ENCODE results near the gene C16orf74.

The C16orf74 gene

DNA sequence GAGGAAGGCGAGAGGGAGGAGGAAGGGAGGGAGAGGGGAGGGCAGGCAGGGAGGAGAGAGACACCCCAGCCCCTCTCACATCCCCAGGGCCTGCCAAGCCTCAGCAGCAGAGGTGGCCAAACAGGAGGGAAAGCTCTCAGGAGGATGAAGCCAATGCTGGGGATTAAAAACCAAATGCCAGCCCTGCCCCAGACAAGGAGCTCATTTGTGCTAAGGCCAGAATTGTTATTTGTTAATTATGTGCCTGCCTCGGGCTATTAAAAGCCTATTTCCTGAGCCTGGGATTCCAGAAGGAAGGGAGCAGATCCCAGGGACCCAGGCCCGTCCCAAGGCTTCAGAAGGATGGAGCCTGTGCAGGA lies 34.2 kb downstream of the C16orf74 start:
- no peak for FAIRE-seq

DNA sequence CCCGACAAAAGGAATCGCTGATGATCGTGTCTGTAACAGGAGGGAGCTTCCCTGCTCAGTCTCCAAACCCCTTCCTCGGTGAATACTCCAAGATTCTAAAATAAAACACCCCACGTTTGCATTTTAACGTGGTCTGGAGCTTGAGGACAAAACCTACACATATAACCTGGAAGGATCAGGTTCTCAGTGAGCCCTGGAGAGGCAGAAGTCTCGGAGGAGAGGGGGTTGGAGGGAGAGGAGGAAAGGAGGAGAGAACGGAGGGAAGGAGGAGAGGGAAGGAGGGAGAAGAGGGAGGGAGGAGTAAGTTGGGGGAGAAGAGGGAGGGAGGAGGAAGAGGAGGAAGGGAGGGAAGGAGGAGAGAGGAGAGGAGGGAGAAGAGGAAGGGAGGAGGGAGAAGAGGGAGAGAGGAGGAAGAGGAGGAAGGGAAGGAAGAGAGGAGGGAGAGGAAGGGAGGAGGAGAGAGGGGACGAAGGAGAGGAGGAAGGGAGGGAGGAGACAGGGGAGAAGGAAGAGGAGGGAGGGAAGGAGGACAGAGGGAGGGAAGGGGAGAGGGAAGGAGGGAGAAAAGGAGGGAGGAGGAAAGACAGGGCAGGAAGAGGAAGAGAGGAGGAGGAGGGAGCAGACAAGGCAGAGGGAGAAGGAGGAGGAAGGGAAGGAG lies 34.7 kb downstream of the C16orf74 start:
- FAIRE-seq = no peak

DNA sequence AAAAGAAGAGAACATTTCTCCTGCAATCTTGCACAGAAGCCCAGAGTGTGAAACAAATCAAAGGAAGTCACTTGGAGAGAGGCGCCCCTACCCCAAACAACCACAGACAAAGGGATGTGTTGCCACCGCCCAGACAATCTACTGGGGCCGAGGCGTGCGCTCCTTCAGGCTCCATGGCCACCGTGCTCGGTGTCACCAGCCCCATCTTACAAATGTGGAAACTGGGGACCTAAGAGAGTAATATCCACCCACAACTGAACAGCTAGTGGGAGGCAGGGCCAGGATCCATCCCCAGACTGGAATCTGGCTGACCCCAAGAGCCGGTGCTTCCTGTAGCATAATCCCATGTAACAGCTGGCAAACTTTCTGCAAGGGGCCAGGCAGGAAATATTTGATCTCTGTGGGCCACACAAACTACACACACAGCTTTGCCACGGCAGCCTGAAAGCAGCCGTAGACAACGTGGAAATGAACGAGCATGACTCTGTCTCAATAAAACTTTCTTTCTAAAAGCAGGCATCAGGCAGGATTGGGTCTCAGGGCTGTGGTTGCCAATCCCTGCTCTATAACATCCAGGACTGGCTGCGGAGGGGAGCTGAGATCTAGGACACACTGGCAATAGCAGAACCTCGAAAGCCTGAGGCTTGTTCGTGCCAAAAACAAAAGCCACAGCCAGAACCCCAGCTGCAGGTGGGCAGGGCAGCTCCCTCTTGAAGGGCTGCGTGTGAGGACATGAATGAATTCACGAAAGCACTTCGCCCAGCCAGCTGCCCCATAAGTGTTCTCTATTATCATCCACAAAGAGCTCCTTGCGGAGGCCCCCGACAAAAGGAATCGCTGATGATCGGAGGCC lies 35.5 kb downstream of the C16orf74 start:
- no peak for FAIRE-seq

- FAIRE-seq = no peak
These were observed 38.1 kb downstream of the C16orf74 start for GRCh38 chr16:85712801-85713200.

GRCh38 chr16:85711982-85712587 lies 38.8 kb downstream of the C16orf74 start:
- FAIRE-seq = no peak

- FAIRE-seq = no peak
These were observed 40.2 kb downstream of the C16orf74 start for GRCh38 chr16:85710732-85711131.

DNA sequence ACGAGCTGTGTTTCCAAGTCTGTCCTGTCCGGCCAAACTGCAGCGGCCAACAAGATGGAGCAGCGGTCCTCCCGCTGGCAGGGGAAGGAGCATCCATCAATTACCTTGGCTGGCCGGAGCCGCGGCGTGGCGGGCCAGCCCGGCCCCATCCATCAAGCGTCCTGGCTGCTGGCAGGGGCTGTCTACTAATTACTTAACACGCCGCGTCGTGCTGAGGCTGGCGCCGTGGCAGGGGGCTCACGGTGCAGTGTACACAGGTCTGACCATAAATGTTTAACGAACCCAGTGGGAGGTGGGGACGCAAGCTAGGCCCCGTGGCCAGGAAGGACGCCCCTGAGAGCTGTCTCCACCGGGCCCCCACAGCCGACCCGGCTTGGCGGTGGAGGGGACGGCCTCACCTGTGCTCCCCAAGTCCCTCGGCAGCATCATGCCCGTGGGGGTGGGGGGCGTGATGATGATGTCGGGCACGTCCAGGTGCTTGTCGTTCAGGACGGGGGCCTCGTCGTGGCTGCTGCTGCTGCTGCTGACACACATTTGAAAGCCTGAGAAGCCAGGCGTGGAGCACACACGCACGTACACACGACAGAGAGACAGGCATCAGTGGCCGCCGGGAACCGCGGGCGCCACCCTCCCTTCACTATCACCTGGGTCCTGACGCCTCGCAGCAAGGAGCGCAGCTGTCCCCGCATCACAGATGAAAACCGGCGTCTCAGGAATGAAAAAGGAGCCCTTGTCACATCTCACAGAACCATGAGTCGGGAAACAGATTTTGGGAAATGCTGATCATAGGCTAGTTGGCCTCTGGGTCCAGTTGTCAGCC lies 40.9 kb downstream of the C16orf74 start:
- no peak for FAIRE-seq

- FAIRE-seq = no peak
These were observed 42.6 kb downstream of the C16orf74 start for GRCh38 chr16:85708338-85708737.

DNA sequence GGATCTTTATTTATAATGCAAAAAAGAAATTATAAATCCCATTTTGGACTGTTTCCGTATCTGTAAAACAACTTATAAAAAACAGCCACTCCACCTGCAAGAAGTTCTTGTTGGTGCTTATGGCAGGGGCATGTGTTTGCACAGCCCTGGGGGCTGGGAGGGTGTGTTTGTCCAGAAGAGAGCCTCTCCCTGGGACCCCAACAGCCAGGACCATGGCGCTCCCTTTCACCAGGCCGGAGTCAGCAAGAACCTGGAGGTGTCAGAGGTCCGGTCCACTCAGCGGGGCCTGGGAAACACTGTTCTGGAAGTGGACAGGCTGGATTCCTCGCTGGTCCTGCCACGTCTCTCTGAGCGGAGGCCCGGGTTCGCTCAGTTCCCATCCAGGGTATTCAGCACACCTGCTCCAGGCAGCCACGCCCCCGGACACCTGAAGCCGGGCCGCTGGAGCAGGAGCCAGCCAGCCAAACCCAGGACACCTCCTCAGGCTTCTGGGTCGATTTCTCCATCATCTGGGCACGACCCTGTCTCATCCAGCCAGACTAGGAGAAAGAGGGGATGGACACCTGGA lies 43.3 kb downstream of the C16orf74 start:
- no peak for FAIRE-seq

DNA sequence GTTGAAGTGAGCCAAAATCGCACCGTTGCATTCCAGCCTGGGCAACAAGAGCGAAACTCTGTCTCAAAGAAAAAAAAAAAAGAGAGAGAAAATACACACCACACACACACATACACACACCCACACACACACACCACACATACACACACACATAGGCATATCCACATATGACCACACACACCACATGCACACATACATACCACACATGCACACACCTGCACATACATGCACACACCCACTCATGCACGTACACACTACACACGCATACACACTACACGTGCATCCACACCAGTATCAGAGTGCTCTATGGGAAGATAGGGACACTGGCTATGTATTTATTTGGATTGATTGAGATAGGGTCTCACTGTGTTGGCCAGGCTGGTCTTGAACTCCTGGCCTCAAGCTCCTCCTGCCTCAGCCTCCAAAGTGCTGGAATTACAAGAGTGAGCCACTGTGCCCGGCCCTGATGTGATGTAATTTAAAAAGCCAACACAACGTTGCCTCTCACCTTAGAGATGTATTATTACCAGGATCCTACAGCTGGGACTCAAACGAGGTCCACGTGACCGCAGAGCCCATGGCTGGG lies 44.4 kb downstream of the C16orf74 start:
- no peak for FAIRE-seq

GRCh38 chr16:85704900-85705846 lies 45.7 kb downstream of the C16orf74 start:
- FAIRE-seq = no peak

- no peak for FAIRE-seq
These were observed 46.9 kb downstream of the C16orf74 start for GRCh38 chr16:85704011-85704410.

GRCh38 chr16:85699628-85700027 lies 51.3 kb downstream of the C16orf74 start:
- no peak for FAIRE-seq

- no peak for FAIRE-seq
These were observed 51.8 kb downstream of the C16orf74 start for GRCh38 chr16:85698935-85699558.

DNA sequence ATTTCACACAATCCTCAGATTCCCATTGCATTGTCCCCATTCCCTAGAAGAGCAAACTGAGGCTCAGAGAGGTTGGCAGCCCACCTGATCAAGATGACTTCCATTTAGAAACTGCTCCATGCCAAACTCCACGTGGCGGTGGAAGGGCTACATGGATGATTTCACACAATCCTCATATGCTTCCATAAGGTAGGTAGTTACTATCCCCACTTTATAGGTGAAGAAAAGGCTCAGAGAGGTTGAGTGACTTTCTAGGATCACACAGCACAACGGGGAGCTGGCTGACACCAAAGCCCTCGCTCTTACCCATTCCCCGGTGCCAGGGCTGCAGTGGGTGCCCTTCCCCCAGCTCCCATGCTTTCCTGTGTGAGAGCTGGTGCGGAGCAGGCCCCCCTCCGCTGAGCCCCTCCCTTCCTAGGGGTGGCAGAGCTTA lies 52.4 kb downstream of the C16orf74 start:
- FAIRE-seq = no peak

DNA sequence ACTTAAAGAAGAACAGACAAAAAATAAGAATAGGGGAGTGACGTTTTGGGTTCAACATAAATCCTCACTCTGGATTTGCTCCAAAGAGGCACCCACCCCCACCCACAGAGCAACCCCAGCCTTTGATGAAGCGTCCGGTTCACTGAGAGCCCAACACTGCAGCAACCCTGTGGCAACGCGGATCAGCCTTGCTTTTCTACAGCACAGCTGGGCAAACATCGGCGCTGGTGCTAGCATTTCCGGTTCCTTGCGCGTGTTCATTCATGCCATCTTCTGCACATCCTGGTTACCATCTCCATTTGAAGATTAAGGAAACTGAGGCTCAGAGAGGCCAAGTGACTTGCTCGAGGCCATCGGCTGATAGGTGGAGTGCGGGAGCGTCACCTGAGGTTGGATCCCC lies 53.5 kb downstream of the C16orf74 start:
- no peak for FAIRE-seq

DNA sequence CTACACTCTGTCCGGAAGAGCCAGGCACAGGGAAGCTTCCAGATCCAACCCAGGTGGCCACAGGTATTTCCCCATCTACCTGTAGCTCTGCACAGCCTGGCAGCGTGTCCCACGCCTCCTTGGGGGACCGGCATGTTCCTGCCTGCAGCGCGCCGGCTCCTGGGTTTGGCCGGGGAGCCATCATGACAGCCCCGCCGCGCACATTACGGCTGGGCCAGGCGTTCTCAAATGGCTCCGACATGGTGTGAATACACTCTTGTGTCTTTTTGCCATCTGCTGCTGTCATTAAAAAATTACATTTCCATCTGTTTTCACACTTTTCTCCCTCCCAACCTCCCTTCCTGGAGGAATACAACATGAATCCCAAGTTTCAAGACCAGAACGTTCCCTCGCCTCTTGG lies 54.1 kb downstream of the C16orf74 start:
- FAIRE-seq = no peak

- FAIRE-seq = no peak
These were observed 55.4 kb downstream of the C16orf74 start for GRCh38 chr16:85695196-85696128.

DNA sequence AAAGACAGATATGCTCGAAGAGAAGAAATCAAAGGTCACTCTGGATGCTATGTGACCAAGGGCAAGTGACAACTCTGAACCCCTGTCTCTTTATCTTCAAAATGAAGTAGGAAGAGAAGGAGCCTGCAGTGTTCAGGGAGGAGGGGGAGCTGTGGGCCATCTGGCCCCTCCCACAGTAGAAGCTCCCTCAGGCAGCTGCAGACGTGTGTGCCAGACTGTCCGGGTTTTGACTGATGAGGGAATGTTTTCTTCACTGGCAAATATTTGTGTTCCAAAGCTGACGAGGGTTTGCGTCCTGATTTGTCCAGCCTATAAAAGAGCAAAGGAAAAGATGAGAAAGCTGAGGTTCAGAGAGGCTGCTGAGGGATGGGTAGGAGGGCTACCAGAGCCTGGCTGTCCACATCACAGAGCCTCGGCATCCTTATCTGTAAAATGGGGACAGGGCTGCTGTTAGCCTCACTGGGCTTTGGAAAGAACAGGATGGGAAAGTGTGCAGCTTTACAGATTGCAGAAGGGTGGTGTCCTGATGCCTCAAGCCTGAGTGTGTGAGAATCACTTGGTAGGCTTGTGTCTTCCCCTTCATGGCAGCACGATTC lies 60.3 kb downstream of the C16orf74 start:
- FAIRE-seq = no peak

All from islet of Langerhans (tissue), 1 donor.